HG03135 (cell line): ENCODE data around the gene KLHL13.
"Not testable (repeated sequence)": the region's sequence is repeated elsewhere in the genome, so short reads cannot be mapped to it uniquely, and the experiment has no call there.

Experiments used
- ATAC-seq: cut with Tn5 transposase; IDR thresholded peaks from one replicate; pipeline ENCODE4 v1.9.1; 2021; ENCODE audit warnings: mild to moderate bottlenecking, moderate library complexity; ENCODE audit not compliant: unreplicated experiment

The KLHL13 gene

DNA sequence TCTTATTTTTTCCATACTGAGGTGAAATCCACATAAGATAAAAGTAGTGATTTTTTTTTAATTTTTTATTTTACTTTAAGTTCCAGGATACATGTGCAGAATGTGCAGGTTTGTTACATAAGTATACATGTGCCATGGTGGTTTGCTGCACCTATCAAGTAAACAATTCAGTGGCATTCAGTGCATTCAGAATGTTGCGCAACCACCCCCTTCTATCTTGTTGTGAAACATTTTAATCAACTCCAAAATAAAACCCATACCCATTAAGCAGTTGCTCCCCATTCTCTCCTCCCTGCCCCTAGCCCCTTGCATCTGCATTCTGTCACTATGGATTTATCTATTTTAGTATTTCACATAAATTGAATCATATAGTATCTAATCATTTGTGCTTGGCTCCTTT lies 121.2 kb downstream of the KLHL13 start:
- ATAC-seq = no peak

GRCh38 chrX:117992192-117992723 lies 124.4 kb downstream of the KLHL13 start:
- no peak for ATAC-seq

GRCh38 chrX:117990438-117990837 lies 126.2 kb downstream of the KLHL13 start:
- no peak for ATAC-seq

- no peak for ATAC-seq
Measured at GRCh38 chrX:117989512-117989911, 127.1 kb downstream of the KLHL13 start.

- ATAC-seq = no peak
Measured at GRCh38 chrX:117987373-117987772, 129.2 kb downstream of the KLHL13 start.

GRCh38 chrX:117985241-117985640 lies 131.4 kb downstream of the KLHL13 start:
- no peak for ATAC-seq

DNA sequence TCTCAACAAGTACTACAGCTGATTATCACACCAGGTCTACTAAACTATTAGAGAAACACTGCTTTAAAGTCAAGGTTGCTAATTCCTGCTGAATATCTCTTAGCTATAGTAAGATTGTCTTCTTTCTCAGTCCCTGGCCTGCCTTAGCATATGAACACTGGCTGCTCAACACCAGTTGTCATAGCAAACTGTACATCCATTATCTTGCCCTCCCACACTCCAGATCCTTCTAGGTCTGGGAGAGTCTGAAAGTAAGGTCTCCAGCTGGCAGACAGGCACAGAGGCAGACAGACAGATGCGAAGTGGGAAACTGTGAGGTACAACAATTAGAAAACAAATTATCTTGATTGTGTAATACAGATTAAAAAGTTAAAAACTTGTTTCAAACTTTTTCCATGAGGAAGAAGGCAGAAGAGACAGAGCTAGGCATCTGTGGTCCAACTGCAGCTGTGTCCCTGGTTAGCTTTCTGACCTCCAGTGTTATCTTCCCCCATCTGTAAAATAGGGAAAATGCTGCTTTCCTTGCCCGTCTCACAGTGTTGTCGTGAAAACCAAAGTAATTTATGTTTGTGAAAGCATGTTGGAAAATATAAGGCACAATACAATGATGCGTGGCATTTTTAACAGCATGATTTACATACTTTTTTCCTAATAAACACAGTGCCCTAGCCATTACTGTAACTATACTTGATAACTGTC lies 133.8 kb downstream of the KLHL13 start:
- ATAC-seq = no peak

GRCh38 chrX:117978402-117978801 lies 138.2 kb downstream of the KLHL13 start:
- no peak for ATAC-seq

DNA sequence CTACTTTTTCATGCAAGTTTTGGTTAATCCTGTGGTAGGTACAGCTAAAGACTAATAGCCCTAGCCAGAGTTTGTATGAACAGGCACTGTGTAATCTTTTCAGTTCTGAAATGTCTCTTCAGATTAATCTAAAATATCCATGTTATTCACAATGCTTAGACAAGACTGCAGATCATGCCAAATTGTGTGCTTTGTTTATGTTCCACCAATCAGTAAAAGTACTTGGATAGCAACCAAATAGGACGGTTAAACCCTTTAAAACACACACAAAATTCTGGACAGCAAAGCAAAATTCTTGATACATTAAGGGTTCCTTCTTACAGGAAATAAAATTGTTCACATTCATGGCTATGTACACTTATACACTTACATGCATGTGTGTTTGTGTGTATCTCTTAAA lies 139.1 kb downstream of the KLHL13 start:
- no peak for ATAC-seq

GRCh38 chrX:117973110-117973807 lies 143.4 kb downstream of the KLHL13 start:
- no peak for ATAC-seq

- no peak for ATAC-seq
Measured at GRCh38 chrX:117972711-117973109, 143.9 kb downstream of the KLHL13 start.

DNA sequence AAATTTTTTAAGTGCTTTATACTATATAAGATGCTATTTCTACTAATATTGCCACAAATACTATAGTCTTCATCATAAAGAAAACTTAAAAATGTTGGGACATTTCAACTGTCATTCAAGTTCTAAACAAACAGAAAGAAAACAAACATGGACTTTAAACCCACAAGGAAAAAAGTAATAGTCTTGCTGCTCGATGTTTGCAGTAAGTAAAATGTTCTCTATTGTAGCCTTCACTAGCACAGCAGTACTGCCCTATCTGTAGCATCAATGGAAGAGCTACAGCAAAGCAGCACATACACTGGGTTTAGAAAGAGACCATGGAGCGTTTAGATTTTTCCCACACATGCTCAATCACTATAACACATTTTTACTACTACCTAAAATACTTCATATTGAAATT lies 146.8 kb downstream of the KLHL13 start:
- no peak for ATAC-seq

- ATAC-seq = no peak
Measured at GRCh38 chrX:117969328-117969727, 147.3 kb downstream of the KLHL13 start.

DNA sequence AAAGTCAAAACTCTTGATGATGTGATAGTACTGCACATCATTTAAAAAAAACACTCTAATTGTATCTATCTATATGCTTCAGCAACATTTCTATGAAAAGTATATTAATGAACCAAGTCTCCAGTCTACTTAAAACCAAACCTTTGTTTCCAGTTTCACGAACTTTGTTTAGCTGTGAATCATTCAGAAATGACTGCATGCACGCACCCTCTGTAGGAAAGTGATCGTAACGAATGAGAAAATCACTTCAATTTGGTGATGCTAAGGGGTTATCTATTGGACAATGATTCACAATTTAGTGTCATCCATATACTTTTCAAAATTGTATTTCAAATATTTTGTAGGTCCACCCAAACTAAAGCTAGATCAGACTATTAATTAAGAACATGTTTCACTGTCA lies 157.6 kb downstream of the KLHL13 start:
- ATAC-seq = no peak

DNA sequence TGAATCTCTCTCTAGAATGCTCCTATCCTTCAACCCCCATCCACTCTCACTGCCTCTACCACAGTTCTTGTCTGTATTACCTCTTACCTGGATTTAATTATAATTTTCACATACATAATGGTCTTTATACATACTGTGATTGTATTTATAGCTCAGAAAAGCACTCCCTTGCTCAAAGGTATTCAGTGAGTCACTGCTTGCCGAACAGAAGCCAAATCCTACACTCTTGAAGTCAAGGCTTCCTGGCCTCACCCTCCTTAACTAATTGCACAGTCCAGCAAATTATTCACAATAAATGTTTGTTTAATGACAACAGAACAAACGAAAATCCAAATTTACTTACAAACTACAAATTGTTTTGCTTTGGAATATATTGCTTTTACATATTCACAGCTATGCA lies 159.5 kb downstream of the KLHL13 start:
- ATAC-seq = no peak

- not testable (repeated sequence) for ATAC-seq
Measured at GRCh38 chrX:117939296-117939695, 177.3 kb downstream of the KLHL13 start.

- ATAC-seq = no peak
Measured at GRCh38 chrX:117936118-117936517, 180.5 kb downstream of the KLHL13 start.

GRCh38 chrX:117930116-117930515 lies 186.5 kb downstream of the KLHL13 start:
- not testable (repeated sequence) for ATAC-seq

GRCh38 chrX:117919755-117920154 lies 196.9 kb downstream of the KLHL13 start:
- ATAC-seq = no peak

DNA sequence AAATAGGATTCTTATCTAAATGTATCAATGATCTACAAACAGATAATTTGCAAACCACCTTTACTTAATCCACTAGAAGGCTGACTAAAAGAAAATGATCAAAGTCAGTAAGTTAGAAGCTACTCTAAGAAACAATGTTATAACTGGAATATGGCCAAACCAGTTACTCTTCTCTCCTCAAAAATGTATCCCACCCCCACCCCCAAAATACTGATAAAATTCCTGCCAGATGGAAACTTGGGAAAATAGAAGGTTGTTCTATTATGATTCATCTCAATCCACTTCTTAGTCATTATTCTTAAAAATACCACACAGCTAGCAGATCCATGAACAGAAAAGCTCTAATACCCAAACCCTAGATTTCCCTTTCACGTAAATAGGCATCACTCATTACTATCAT lies 206.4 kb downstream of the KLHL13 start:
- ATAC-seq = no peak

DNA sequence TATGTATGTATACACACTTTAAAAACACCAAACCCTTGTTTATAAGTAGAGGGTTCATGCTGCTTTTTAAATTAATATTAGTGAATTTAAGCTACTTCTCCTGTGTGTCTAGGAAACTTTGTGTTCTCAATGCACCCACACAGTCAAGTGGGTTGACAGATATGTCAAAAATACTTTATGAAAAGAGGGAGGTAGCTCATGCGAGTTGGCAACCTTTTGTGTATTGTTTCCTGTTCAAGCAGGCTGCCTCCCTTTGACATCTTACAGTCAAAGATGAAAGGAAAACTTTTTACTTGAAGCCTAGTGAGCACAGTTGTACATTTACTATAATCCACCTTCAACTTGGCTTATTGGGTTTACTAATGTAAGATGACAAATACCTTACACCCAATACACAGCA lies 218.4 kb downstream of the KLHL13 start:
- no peak for ATAC-seq

DNA sequence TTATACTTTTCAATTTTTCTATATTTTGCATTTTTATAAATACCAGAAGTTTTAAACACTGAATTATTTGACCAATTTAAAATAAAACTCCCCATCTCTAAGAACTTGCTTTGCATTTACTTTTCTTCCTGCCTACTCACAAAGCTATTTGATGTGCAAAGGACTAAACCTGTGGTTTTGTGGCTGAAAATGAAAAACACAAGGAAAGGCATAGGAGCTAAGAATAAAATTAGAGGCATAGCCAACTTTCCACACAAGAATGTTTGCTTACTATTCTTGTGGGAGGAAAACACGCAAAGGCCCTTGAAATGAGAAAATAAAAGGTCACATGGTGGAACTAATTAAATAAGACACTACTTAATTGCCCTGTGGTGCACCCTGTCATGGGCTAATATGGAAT lies 221.2 kb downstream of the KLHL13 start:
- ATAC-seq = no peak
